HG03045 (cell line): Measurements from ENCODE around the gene FKBP1A.
"Not testable (repeated sequence)": the region's sequence is repeated elsewhere in the genome, so short reads cannot be mapped to it uniquely, and the experiment has no call there.

Experiments
- ATAC-seq: cut with Tn5 transposase; IDR thresholded peaks from one replicate; pipeline ENCODE4 v1.9.1; 2021; ENCODE audit warnings: mild to moderate bottlenecking, moderate library complexity; ENCODE audit not compliant: unreplicated experiment

Gene FKBP1A

DNA sequence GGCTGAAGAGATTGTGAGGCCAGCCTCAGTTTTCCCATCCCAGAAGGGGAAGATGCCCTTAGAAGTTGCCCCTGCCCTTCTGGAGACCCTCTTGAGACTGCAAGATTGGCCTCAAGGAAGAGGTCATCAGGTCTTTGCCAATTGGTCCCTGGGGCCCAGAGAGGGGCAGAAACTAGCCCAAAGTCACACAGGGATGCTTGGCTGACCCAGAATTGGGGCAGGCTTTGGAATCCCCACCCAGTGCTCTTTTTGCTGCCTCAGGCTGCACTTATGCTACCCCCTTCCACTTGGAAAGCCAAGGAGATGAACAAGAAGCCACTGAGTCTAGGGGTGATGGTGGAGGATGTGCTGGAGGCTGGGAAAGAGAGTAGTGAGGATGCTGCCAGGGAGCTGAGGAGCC is 24.9 kb upstream of the FKBP1A start:
- ATAC-seq = no peak

- no peak for ATAC-seq
These were observed 24.4 kb upstream of the FKBP1A start for GRCh38 chr20:1417273-1417672.

DNA sequence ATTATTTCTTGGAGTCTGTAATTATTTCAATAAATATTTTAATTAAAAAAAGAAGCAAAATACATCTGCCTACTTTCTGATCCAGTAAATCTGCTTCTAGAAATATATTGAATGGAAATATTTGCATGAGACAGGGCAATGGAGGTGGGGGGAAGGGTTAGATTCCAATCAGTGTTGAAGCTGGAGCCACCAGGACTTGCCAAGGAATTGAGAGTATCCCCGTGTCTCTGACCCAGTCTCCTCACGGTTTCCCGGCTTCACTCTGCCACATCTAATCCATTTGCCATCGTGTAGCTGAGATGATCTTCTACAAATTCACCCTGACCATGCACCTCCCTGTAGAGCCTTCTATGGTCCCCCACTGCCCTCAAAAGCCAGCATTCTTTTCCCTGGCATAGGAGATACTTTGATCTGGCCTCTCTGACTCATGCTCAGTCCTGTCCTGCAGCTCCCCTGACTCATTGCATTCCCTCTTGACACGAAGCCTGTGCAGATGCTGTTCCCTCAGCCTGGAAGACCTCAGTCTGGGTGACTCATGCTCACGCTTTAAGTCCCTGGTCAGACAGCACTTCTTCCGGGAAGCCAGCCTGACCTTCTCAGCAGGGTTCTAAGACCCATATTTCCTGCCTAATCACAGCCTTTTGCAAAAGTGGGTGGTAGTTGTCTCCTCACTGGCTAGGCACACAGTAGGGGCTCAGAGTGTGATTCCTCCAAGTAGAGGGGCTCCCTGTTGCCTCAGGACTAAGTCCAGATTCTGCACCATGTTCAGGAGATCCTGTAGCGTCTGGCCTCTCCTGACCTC is 23.0 kb upstream of the FKBP1A start:
- ATAC-seq = no peak

GRCh38 chr20:1414982-1415381 is 22.1 kb upstream of the FKBP1A start:
- no peak for ATAC-seq

DNA sequence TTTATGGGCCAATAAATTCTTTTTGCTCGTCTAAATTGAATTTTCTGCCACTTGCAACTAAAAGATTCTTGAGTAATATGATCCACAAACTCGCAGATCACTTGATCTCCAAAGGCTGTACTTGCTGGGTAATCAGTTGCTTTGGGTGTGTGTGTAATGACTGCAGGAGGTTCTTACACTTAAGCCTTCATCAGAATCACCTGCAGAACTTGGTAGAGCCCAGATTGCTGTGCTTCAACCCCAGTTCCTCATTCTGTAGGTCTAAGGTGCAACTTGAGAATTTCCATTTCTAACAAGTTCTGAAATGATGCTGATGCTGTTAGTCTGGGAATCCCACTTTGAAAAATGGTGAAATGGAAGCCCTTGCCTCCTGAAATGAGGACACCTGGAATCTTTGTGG is 12.9 kb upstream of the FKBP1A start:
- no peak for ATAC-seq

DNA sequence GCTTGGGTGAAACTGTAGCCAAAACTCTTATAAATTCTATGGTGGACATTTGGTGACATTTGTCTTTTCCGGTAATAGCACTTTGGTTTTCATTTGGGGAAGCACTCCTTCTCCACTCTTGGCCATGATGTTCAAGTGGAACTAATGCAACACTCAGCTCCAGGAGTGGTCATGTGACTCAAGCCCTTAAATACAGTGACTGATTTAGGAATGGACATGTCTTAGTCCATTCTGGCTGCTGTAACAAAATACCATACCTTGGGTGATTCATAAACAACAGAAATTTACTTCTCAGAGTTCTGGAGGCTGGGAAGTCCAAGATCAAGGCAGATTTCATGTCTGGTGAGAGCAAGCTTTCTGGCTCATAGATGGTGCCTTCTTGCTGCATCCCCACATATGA is 10.8 kb upstream of the FKBP1A start:
- ATAC-seq = no peak

DNA sequence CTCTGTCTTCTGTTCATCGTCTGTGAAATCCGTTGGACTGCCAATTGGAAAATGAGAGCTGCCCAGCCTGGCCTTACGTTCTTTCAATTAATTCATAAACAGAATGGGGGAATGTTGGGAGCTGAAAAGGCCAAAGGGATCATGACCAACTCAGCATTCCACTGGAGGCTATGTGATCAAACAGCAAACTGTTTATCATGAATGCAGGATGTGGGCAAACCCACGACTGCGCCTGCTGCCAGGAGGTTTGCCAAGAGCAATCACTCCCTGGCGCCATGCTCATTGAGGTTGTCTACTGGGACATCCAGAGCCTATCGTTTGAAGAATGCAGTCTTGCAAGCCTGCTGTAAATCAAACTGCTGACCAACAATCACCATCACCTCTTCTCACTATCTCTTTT is 9.3 kb upstream of the FKBP1A start:
- ATAC-seq = no peak

- no peak for ATAC-seq
These were observed 8.6 kb upstream of the FKBP1A start for GRCh38 chr20:1401451-1401907.

- not testable (repeated sequence) for ATAC-seq
These were observed 7.0 kb upstream of the FKBP1A start for GRCh38 chr20:1399678-1400366.

DNA sequence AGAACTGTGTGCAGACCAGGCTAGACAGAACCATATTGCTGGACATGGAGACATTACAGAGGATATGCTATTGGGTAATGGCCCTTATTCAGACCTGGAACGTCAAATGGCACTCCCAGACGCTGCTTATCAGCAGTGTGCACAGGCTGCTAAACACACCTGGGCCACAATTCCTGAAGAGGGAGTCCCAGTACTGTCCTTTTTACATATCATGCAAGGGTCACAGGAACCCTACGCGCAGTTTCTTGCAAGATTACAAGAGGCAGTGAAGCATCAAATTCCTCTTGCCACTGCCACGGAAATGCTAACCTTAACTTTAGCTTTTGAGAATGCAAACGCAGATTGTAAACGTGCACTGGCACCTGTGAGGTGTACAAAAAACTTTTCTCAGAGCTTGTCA is 5.3 kb upstream of the FKBP1A start:
- ATAC-seq = not testable (repeated sequence)

DNA sequence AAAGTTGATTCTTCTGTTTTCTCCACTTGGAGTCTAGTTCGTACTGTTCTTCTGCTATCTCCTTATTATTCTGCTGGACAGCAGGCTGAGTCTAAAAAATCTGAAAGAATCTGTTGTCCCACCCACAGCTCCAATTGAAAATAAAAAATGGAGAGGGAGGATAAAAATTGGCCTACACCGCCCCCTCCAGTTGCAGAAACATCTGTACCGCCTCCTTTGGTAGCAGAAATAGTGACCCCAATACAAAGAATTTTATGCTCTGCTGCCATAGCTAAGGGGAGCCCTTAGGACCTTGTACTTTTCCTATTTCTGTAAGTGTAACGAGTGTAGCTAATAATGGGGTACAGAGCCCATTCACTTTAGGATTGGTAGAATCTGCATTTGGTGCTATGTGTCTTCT is 4.9 kb upstream of the FKBP1A start:
- no peak for ATAC-seq

- no peak for ATAC-seq
These were observed 3.8 kb upstream of the FKBP1A start for GRCh38 chr20:1396702-1397101.

DNA sequence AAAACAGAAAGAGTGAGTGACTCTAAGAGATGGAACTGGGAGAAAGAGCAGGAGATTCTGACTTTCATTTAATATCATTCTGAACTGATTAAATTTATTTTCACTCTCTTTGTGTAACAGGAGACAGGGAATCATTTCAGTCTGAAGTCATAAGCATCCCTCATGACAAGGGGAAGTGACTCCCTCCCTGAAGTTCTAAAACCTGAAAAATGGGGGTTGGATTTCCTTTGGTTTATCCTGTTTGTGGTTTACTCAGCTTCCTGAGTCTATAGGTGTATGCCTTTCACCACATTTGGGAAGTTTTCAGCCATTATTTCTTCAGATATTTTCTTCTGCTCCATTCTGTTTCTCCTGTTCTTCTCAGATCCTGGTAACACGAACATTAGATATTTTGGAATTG is 3.4 kb upstream of the FKBP1A start:
- ATAC-seq = no peak

- ATAC-seq = no peak
These were observed 1.8 kb upstream of the FKBP1A start for GRCh38 chr20:1394686-1395085.

GRCh38 chr20:1393507-1393882 is 641 bp upstream of the FKBP1A start:
- ATAC-seq = no peak

GRCh38 chr20:1392443-1392692 is 486 bp downstream of the FKBP1A start:
- ATAC-seq = peak; percentile 38

DNA sequence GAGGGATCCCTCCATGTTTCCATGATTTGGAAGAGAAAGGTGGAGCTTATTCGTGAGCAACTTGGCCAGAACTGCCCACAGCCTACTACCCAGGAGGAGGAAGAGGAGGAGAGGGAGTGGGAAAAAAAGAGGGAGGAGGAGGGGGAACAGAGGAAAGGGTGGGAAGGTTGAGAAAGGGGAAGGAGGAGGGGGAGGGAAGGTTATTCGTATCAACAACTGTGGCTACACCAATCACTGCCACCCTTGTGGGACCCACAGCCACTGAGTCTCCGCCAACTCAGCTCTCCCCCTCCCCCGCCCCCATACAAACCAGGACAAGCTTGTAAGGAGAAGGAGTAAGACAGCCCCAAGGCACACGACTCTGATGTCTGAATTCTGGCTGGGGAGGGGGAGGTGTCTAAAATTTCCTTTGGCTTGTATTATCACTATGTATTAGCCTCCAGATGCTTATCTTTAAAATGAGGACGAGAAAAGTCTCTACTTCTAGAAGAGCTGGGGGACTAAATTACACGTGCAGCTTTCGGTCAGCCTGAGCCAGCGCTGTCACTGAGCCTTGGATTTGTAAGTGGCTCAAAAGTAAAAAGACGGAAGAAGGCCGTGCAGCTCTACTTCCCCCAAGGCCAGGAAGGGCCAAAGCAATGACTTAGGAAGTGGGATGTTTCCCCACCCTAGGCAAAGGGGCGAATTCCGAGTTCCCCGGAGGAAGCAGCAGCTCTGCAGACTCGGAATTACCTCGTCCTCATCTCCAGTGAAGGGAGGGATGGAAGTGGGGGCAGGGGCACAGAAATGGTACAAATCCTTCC is 1.0 kb downstream of the FKBP1A start:
- ATAC-seq = no peak

- ATAC-seq = no peak
These were observed 2.1 kb downstream of the FKBP1A start for GRCh38 chr20:1390581-1391403.

DNA sequence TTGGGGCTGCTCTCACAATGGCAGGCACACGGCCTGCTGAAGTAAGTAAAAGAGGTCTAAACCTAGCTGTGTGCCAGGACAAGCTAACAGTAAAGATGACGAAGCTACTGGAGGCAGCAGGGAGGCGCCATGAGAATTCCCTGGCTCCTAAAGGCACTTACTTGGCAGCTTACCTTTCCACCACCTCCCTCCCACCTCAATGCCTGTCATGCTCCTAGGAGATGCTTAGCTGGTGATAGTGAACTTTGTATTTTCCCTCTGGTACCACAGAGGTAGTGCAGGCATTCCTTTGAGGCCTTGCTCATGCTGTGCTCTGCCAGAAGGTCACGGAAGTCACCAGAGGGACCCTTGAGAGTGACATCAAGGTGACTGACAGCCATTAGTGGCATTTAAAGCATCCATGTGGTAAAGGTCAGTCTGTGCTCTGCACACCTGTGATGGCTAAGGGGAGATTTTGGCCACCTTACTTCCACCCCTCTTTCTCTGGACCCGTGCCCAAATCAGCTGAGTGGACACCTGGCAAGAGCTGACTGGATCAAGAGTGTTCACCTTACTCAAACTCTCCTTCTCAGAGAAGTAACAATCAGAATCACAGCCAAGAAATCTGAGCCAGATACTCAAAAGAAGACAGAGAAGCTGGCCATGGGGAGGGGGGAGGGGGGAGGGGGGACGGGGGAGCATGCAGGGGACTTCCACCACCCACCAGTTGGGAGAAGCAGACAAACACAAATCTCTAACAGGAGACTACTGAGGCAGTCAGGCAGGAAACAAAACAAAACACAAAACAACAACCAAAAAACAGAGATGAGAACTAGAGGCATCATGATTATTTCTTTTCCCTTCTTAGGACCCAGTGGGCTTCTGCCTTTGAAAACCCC is 2.9 kb downstream of the FKBP1A start:
- ATAC-seq = no peak
